Superior temporal gyrus (tissue), 1 donor: Measurements from ENCODE around the gene ELFN1.

Source experiments
- DNase-seq: peaks from one replicate; pipeline ENCODE4 v3.0.0-alpha.2; 2016; ENCODE audit errors: extremely low spot score

Gene ELFN1

GRCh38 chr7:1741751-1742554, 71.9 kb downstream of the ELFN1 start:
- no peak for DNase-seq

GRCh38 chr7:1742555-1743303, 72.7 kb downstream of the ELFN1 start:
- DNase-seq, result no peak

- no peak for DNase-seq
These were observed 73.6 kb downstream of the ELFN1 start for GRCh38 chr7:1743481-1744230.

GRCh38 chr7:1744296-1745017, 74.4 kb downstream of the ELFN1 start:
- DNase-seq, result no peak

GRCh38 chr7:1745018-1745532, 75.0 kb downstream of the ELFN1 start:
- DNase-seq, result no peak

GRCh38 chr7:1745576-1746490, 75.8 kb downstream of the ELFN1 start:
- DNase-seq, result no peak

- no peak for DNase-seq
These were observed 76.5 kb downstream of the ELFN1 start for GRCh38 chr7:1746491-1746975.

- DNase-seq, result no peak
These were observed 77.1 kb downstream of the ELFN1 start for GRCh38 chr7:1747004-1747801.

- no peak for DNase-seq
These were observed 78.2 kb downstream of the ELFN1 start for GRCh38 chr7:1748076-1748838.

GRCh38 chr7:1748839-1749173, 78.7 kb downstream of the ELFN1 start:
- DNase-seq, result no peak

GRCh38 chr7:1749351-1749863, 79.3 kb downstream of the ELFN1 start:
- no peak for DNase-seq

- no peak for DNase-seq
These were observed 79.9 kb downstream of the ELFN1 start for GRCh38 chr7:1749864-1750466.

GRCh38 chr7:1750541-1751021, 80.5 kb downstream of the ELFN1 start:
- DNase-seq, result no peak

- DNase-seq, result no peak
These were observed 82.0 kb downstream of the ELFN1 start for GRCh38 chr7:1752111-1752510.

- no peak for DNase-seq
These were observed 82.9 kb downstream of the ELFN1 start for GRCh38 chr7:1752771-1753563.

GRCh38 chr7:1753564-1753867, 83.4 kb downstream of the ELFN1 start:
- no peak for DNase-seq

- no peak for DNase-seq
These were observed 84.3 kb downstream of the ELFN1 start for GRCh38 chr7:1754345-1754908.
